HG02763 (cell line): ENCODE results near the gene SRCAP.

Source experiments
- ATAC-seq: cut with Tn5 transposase; IDR thresholded peaks from one replicate; pipeline ENCODE4 v1.9.1; 2021; ENCODE audit warnings: mild to moderate bottlenecking, moderate library complexity; ENCODE audit not compliant: unreplicated experiment

The SRCAP gene

GRCh38 chr16:30698816-30699614, at the start of gene SRCAP:
SRCAP (plus strand) TSS chr16:30699171; CDS start chr16:30700825, 1,654 bp downstream.
- ATAC-seq, result peak; percentile 25

DNA sequence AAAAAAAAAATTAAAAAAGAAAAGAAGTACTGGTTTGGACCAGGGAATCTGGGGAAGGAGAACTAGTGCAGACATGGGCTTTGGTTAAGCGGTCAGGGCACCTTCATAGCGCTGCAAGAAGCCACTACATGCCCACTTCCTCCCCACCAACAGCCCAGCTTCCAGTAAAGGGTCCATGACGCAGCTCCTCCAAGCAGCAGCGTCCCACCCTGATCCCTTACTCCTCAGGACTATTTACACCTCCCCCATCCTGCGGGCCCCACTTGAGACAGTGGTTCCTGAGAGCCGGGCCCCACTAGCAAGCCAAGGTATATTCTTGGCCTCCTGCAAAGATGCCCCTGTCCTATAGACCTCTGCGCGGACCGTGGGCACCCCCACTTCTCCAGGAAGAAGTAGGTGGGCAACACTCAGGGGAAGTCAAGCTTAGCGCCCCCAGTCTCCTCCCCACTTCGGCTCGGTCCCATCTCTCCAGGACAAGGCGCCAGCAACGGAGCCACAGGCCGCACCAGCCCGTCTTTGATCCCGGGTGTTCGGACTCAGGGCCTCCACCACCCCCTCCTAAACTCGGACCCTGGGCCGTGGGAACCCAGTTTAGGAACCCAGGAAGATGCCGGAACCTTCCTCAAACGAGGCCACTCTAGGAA, 49.1 kb upstream of the SRCAP start:
- peak; percentile 2 for ATAC-seq

GRCh38 chr16:30650369-30651123, 48.4 kb upstream of the SRCAP start, which contains the start of gene PRR14:
PRR14 (plus strand) TSS chr16:30650960; CDS start chr16:30651646, 686 bp downstream.
- peak; percentile 67 for ATAC-seq

GRCh38 chr16:30651124-30652004, 47.6 kb upstream of the SRCAP start:
- ATAC-seq, result peak; percentile 52

- ATAC-seq, result no peak
These were observed 47.0 kb upstream of the SRCAP start for GRCh38 chr16:30652005-30652296.

GRCh38 chr16:30652718-30653117, 46.3 kb upstream of the SRCAP start:
- no peak for ATAC-seq

- no peak for ATAC-seq
These were observed 44.1 kb upstream of the SRCAP start for GRCh38 chr16:30654856-30655255.

- ATAC-seq, result no peak
These were observed 43.1 kb upstream of the SRCAP start for GRCh38 chr16:30655815-30656347.

GRCh38 chr16:30656388-30656787, 42.6 kb upstream of the SRCAP start:
- ATAC-seq, result no peak

DNA sequence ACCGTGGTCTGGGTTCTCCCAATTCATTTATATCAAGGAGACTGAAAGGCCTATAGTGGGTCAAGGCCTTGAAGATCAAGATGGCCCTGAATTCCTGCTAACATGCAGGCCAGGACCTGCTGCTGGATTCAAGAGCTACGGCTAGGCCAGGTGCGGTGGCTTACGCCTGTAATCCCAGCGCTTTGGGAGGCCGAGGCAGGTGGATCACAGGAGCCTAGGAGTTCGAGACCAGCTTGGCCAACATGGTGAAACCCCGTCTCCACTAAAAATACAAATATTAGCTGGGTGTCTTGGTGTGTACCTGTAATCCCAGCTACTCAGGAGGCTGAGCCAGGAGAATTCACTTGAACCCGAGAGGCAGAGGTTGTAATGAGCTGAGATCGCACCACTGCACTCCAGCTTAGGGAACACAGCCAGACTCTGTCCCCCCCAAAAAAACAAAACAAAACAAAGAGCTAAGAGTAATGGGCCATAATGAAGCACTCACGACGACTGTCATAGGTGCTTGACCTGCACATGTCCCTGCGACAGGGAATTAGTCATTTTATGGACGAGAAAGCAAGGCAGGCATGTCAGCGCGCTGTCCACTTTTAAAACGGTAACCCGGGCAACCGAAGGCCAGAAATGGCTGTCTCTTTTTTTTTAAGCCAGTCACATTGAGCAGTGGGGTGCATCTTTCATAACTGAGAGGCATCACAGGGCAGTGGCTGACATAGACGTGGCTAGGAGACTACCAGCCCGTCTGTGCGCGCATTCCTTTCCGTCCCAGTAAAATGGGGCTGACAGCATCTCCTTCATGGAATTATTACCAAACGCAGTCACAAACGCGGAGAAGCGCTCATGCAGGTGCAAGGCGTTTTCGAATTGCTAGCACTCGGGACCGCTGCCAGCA, 41.8 kb upstream of the SRCAP start:
- no peak for ATAC-seq

- peak; percentile 68 for ATAC-seq
These were observed 40.9 kb upstream of the SRCAP start, which contains the start of gene FBRS for GRCh38 chr16:30657866-30658730. FBRS (plus strand) TSS chr16:30658431; CDS start chr16:30659519, 1,088 bp downstream.

- peak; percentile 17 for ATAC-seq
These were observed 40.1 kb upstream of the SRCAP start for GRCh38 chr16:30658731-30659506.

DNA sequence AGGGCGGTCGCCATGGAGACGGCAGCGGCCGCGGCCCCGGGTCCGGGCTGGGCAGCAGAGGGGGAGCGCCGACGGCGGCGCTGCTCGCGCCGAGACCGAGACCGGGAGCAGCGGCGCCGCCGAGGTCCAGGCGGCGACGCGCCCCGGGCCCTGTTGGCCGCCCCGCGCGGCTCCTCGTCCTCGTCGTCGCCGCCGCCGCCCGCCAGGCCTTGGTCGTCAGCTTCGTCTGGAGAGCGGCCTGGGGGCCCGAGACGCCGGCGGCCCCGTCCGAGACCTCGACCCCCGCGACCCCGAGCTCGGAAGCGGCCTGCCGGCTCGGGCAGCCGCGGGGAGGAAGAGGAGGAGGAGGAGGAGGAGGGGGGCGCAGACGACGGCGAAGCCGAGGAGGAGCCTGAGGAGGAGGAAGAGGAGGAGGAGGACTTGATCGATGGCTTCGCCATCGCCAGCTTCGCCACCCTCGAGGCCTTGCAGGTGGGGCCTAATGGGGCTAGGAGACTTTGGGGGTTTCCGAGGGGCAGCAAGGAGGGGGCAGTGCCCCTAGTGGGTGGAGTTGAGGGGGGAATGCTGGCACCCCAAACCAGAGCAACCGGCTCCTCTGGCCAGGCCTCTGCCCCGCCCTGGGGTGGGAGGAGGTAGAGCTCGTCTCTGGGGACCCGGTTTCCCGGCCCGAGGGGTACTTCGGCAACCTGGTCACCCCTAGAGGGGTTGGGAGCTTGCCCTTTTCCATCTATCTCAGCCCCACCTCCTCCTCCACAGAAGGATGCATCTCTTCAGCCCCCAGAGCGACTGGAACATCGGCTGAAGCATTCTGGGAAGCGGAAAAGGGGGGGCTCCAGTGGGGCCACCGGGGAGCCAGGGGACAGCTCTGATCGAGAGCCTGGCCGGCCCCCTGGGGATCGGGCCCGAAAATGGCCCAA, 39.2 kb upstream of the SRCAP start:
- ATAC-seq, result no peak

DNA sequence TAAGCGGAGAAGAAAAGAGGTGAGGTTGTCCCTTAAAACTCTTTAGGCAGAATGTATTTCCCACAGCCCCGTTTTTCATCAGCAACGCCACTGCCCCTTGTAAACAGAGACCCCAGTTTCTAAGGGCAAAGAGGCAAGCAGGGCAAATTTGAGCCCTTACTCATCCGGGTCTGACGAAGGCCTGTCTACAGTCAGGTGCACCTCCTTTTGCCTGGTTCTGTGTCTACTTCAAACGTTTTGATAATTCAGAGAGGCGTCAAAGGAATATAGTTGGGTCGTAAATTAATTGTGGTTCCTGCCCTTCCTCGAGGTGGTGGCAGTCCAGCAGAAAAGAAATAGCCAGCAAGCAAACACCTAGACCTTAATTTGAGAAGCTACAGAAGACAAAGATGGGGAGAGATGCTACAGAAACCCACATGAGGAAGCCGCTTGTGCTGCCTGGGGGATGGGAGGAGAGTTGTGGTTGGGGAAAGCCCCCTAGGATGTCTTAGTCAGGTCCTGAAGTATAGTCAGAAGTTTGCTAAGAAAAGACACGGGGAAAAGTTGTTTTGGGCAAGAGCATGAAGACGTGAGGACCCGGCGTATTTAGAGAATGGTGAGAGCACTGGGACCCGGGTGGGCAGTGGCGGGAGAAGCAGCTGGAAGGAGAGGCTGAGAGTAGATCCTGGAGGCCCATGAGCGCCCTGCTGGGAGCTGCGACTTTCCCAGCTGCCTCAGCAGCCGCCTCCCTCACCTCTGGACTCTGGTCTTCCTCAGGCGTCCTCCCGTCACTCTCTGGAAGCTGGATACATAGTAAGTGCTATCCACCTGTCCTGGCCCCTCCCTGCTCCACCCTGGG, 38.3 kb upstream of the SRCAP start:
- no peak for ATAC-seq

DNA sequence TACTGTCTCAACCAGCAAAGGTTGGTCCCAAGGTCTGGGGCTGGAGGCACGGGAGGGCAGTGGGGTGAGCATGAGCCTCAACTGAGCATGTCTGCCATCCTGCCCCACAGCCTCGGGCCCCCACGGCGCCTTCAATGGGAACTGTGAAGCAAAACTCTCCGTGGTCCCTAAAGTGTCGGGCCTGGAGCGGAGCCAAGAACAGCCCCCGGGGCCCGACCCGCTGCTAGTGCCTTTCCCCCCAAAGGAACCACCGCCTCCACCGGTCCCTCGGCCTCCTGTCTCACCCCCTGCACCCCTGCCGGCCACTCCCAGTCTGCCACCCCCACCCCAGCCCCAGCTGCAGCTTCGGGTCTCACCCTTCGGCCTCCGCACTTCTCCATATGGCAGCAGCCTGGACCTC, 36.5 kb upstream of the SRCAP start:
- no peak for ATAC-seq

- no peak for ATAC-seq
These were observed 35.9 kb upstream of the SRCAP start for GRCh38 chr16:30663038-30663437.
